Coronary artery (tissue), 2 donors: Measurements from ENCODE around the gene C16orf46.

Source experiments
- DNase-seq: peaks from one replicate; pipeline ENCODE4 v3.0.0-alpha.2; 2017; ENCODE audit warnings: low spot score
- H3K27ac ChIP-seq, 2 donors: fragments of 200-600 bp; sonication (generic); one replicate each; pipeline ENCODE4 v1.5.1; 2016 to 2019
- H3K4me3 ChIP-seq: fragments of 200-600 bp; sonication (generic); 2 replicates; pipeline ENCODE4 v1.5.1; 2016; ENCODE audit warnings: mild to moderate bottlenecking, moderate library complexity
- TF ChIP-seq, protein P1 (sequence below): fragments of 200-600 bp; sonication (generic); IDR thresholded peaks from one replicate; pipeline ENCODE4 v1.5.1; 2019; ENCODE audit warnings: antibody characterized with exemption

The C16orf46 gene

DNA sequence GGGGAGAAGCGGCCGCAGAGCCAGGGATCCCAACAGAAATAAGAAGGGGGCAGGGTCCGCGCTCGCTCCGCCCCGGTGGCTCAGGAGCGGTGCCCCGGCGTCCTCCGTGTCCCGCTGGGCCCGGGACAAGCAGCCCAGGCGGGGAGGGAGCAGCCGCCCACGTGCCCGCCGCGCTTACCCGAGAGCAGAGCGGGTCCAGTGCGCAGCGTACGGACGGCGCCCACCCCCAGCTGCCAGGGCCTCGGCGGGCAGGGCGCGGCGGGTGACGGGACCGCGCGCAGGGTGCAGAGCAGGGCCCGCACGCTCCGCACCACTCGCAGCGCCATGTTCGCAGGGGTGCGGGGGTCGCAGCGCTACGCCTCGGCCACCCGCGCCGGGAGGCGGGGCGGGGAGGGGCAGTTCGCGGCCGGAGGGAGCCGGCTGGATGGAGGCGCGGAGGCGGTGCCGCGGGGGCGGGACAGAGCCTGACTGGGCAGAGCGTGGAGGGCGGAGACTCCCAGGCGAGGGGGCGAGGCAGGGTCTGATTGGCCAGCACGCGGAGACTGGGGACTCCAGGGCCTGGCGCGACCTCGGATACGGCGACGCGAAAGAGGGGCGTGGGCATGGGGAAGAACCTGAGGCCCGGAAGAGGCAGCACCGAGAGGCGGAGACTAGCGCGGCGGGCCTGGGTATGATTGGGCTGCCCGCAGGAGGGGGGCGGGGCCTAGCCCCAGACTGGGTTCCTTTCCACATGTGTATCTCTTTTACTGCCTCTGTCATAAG is 19.1 kb upstream of the C16orf46 start, which contains the start of gene GCSH:
GCSH (minus strand) TSS at position 443 of the 762 bp plus-strand sequence; CDS start at position 326, 117 bp downstream.
- peak; percentile 100 for DNase-seq
- Histone ChIP-seq H3K4me3 (peak within 1 kb of the TSS; percentile 88), H3K27ac (peak within 1 kb of the TSS; percentile 64 to 83)
- TF ChIP-seq, protein P1, sequence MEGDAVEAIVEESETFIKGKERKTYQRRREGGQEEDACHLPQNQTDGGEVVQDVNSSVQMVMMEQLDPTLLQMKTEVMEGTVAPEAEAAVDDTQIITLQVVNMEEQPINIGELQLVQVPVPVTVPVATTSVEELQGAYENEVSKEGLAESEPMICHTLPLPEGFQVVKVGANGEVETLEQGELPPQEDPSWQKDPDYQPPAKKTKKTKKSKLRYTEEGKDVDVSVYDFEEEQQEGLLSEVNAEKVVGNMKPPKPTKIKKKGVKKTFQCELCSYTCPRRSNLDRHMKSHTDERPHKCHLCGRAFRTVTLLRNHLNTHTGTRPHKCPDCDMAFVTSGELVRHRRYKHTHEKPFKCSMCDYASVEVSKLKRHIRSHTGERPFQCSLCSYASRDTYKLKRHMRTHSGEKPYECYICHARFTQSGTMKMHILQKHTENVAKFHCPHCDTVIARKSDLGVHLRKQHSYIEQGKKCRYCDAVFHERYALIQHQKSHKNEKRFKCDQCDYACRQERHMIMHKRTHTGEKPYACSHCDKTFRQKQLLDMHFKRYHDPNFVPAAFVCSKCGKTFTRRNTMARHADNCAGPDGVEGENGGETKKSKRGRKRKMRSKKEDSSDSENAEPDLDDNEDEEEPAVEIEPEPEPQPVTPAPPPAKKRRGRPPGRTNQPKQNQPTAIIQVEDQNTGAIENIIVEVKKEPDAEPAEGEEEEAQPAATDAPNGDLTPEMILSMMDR, result no peak

DNA sequence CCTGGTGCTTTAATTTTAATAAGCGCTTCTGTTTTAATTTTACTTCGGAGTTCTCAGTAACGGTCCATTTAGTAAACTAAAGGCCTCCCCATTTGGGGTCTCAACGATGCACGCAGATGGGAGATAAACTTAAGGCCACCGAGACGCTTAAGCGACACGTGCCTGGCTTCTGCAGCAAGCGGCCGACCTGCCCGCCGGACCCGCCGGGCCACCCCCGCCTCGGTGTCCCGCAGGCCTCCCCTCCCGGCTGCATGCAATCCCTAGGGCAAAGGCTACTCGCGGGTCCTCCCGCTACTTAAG is 18.6 kb upstream of the C16orf46 start:
- no peak for DNase-seq
- TF ChIP-seq, protein P1, result no peak
- Histone ChIP-seq H3K27ac (peak overlapping the region; percentile 64 to 83), H3K4me3 (peak overlapping the region; percentile 88)

DNA sequence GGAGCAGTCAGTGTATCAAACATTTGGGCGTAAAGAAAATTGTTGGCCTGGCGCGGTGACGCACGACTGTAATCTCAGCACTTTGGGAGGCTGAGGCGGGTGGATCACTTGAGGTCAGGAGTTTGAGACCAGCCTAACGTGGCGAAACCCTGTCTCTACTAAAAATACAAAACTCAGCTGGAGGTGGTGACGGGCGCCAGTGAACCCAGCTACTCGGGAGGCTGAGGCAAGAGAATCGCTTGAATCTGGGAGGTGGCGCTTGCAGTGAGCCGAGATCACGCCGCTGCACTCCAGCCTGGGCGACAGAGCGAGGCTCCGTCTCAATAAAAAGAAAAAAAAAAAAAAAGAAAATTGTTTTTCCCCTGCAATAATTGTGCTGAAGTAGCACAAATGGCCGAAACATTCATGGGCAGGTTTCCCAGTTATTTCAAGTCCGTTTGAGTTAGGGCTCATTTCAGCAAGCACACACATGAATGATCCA is 17.8 kb upstream of the C16orf46 start:
- no peak overlapping the region for H3K27ac ChIP-seq
- TF ChIP-seq, protein P1, result no peak
- peak overlapping the region; percentile 88 for H3K4me3 ChIP-seq
- DNase-seq, result no peak

DNA sequence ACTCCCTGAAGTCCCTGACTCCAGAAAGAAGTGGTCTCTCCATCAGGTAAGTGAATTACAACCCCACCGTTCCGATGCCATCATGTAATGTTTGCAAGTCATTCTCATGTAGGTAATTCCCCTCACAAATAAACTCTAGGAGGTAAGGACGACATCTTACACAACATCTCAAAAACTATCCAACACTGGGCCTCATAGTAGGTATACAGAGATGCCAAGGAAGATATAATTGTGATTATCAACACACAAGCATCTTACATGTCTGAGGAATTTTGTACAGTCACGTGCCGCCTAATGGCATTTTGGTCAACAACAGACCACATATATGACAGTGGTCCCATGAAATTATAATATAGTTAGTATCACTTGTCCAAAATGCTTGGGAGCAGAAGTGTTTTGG is 11.8 kb upstream of the C16orf46 start:
- TF ChIP-seq, protein P1, result no peak
- no peak overlapping the region for H3K27ac ChIP-seq
- H3K4me3 ChIP-seq, result no peak overlapping the region
- DNase-seq, result no peak

DNA sequence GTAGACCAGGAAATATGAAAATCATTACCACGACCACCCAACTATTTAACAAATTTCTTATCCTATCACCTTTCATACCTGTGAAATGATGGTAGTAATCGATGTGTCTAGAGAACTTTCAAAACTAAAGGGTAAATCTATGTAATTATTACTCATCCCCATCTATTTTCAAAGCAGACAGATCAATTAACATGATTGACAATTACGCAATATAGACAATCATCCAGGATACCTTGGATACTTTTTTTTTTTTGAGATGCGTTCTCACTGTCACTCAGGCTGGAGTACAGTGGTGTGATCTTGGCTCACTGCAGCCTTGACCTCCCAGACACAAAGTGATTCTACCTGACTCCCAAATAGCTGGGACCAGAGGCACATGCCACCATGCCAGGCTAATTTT is 4.0 kb upstream of the C16orf46 start:
- DNase-seq, result no peak
- TF ChIP-seq, protein P1, result no peak
- H3K27ac ChIP-seq, result no peak overlapping the region
- no peak overlapping the region for H3K4me3 ChIP-seq

DNA sequence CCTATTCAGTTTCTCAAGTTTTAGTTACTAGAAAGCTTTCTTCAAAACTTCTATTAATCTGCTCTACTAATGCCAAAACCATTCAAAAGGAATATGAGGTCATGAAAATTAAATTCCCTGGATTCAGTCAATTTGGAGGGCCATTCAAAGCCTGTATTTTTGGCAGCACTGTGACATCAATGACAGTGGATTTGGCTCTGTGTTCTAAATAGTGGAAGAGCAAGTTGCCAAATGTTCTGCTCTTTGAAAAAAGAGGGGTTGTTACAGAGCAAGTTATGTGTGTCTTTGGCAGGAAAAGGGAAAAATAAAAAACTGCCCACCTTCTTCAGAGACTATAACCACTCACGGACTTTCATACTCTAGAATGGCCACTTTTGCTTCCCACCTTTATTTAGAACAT is 3.2 kb upstream of the C16orf46 start:
- TF ChIP-seq, protein P1, result no peak
- no peak for DNase-seq
- H3K27ac ChIP-seq, result no peak overlapping the region

DNA sequence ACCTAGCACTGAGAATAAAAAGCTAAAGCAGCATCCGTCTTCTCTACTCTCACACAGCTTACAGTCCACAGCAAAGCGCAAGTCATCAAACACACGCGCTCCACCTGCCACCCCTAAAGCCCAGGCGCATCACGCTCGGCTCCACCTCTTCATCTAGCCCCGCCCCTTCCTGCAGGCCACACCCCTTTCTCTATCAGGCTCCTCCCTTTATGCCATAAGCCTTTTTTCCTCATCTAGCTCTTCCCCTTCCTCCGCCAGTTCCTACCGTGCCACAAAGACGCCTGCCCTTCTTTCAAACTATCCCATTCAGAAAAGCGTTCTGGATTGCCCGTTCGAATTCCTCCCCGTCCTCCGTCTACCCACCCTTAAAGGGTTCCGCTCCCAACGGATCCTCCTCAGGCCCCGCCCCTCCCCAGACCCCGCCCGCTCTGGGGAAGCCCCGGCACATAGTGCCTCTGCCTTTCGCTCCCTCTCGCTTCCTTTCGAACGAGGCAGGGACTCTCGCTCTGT is 417 bp downstream of the C16orf46 start:
- DNase-seq, result peak; percentile 88
- peak overlapping the region; percentile 89 for H3K4me3 ChIP-seq
- TF ChIP-seq, protein P1, result no peak
- peak overlapping the region; percentile 97 for H3K27ac ChIP-seq

More for the DNA sequence above, 3.2 kb upstream of the C16orf46 start:
- no peak overlapping the region for H3K4me3 ChIP-seq
